LNCaP clone FGC (cell line): ENCODE data around the gene PRICKLE1.
A peak's percentile ranks its signal among the peaks of the same experiment; 100 is the strongest.

Experiments
- DNase-seq: peaks from one replicate; pipeline ENCODE4 v3.0.0-alpha.2; 2011; ENCODE audit warnings: low read depth
- H3K4me3 ChIP-seq: 2 replicates; pipeline ENCODE4 v1.5.1; 2011; ENCODE audit warnings: mild to moderate bottlenecking, low read depth, low read length, control low read depth
- TF ChIP-seq, protein P1 (sequence below): IDR thresholded peaks from 2 replicates; pipeline ENCODE4 v1.5.1; 2012; ENCODE audit warnings: mild to moderate bottlenecking; ENCODE audit not compliant: control insufficient read depth, insufficient read depth; ENCODE audit errors: extremely low read depth

Gene PRICKLE1

DNA sequence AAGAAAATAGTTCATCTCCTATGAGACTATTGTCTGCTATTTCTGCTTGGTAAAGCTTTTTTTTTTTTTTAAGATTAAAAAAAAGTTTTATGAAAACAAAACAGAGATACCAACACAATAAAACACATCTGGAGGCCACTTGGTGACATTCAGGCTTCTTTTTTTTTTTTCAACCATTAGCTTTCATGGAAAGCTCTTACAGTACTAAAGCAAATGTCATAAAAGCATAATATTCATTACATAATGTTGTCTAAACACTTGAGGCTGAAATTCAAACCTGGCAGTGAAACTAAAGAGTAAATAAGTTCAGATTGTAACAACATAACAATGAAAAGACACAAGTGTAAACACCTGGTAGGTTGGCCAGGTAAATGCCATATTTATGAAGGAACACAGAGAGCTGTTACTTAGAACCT is 14.7 kb downstream of the PRICKLE1 start:
- peak; percentile 96 for DNase-seq
- TF ChIP-seq, protein P1, sequence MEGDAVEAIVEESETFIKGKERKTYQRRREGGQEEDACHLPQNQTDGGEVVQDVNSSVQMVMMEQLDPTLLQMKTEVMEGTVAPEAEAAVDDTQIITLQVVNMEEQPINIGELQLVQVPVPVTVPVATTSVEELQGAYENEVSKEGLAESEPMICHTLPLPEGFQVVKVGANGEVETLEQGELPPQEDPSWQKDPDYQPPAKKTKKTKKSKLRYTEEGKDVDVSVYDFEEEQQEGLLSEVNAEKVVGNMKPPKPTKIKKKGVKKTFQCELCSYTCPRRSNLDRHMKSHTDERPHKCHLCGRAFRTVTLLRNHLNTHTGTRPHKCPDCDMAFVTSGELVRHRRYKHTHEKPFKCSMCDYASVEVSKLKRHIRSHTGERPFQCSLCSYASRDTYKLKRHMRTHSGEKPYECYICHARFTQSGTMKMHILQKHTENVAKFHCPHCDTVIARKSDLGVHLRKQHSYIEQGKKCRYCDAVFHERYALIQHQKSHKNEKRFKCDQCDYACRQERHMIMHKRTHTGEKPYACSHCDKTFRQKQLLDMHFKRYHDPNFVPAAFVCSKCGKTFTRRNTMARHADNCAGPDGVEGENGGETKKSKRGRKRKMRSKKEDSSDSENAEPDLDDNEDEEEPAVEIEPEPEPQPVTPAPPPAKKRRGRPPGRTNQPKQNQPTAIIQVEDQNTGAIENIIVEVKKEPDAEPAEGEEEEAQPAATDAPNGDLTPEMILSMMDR, result no peak
- H3K4me3 ChIP-seq, result no peak overlapping the region

DNA sequence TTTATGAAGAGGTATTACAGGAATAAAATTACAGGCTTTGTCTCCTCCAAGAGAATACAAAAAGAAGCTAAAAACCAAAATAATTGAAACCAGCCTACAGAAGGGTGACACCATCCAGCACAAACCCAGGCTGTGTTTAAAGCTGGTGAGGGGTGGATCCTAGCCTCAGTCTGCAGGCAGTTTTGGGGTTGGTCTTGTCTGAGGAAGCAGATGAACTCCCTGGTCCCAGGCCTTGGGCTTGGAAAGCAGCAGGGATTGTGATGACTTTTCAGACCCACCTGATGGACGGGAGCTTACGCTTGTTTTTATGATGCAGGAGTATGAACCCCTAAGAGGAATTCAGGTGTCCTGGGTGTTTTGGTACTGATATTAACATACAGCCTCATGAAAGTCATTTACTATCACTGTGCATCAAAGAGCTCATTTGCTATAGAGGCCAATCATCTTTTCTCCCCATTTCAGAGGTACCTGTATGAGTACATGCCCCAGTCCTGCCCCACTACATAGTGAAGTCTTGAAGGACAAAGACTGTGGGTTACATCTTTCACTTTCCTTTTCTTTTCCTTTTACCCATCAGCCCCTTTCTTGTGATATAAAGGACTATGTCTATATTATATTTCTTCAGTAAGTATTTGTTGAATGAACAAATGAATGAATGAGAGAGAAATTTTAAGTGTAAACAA is 18.1 kb downstream of the PRICKLE1 start:
- no peak for DNase-seq
- TF ChIP-seq, protein P1, result no peak
- no peak overlapping the region for H3K4me3 ChIP-seq

DNA sequence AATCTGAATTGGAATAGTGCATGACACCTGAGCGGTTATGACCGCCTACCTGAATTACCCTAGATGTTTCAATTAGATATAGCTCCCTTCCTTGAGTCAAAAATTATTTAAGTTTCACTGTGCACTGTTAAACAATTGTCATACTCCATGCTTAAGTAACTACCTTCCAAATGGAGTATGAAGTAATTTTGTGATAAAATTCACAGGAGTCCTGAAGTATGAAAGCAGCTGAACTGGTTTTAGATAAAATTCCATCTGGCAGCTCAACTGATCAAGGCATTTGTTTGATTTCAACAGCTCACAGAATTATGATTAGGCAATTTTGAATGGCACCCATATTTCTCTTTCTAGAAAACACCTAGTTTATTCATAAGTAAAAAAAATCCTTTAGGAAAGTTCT is 19.5 kb downstream of the PRICKLE1 start:
- TF ChIP-seq, protein P1, result no peak
- DNase-seq, result peak; percentile 27
- H3K4me3 ChIP-seq, result no peak overlapping the region

DNA sequence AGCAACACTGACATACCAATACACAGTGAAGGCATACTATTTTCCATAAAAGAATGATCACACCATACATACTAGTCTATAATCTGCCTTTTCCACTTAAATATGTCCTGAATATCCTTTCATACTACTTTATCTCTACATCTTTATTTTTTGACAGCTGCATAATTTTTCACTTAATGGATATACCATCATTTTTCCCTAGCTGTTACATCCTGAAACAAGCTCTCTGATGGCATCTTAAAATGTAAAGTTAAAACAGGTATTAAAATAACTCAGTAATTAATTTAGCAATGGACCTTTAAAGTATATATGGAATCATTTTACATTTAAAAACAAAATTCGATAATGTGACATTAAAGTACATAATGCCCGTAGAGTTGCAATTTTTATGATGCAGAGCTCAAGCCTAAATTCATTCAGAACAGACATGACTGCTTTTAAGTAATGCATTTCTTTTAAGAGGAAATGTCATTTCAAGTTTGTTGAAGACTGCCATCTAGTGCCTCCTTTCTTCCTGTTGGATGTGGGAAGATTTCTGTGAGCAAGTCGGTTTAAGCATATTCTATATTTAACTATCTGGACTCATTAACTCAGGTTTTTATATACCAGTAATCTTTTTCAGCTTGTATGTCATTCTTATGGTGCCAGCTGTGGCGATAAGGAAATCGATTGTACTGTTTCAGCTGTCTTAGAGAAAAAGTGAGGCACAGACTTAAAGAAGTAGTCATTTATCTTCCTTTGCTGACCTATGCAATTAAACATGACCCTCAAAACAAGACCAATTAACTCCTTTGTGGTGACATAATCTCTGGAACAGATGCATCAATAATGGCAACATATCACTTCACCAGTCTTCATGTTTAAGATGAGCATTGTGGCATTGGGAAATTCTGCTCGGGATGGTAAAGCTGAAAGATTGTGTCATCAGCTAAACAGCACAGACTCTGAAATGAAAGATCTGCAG is 20.3 kb downstream of the PRICKLE1 start:
- DNase-seq, result peak; percentile 48
- H3K4me3 ChIP-seq, result no peak overlapping the region
- TF ChIP-seq, protein P1, result peak; percentile 73

DNA sequence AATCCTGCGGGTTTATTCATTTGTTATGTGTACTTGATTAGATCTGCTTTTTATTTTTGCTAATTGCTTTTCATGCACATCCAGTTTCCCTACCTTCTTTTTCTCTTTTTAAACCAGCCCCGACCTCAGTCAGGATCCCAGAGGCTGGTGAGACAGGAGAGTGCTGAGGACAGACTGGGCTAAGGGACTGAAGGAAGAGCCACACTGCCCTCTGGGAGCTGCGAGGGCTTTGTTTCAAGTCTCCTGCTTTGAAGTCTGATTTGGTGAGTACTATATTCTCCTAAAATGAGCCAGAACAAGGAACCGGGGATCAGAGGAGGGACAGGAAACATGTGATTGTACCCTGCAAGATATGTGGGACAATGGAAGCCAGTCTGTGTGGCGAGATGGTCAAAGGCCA is 23.9 kb downstream of the PRICKLE1 start:
- DNase-seq, result no peak
- no peak overlapping the region for H3K4me3 ChIP-seq
- TF ChIP-seq, protein P1, result peak; percentile 8; the same call in 1 of the 2 replicates

DNA sequence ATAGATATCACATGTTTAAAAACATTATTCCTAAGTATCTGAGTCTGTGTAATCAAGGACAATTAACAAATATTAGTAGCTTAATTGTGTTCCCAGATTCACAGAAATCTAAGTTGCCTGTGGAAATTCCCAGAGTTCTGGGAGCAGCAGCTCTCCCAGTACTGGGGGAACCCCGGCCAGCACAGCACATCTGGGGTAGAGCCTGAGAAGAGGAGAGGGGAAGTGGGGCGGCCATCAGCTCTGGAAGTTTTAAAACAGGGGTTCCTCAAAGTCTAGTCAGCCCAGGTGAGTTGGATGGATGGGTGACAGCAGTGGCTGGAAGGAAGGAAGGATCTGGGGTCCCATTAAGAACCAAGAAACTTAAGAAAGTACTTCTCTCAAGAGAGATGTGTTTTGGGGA is 24.6 kb downstream of the PRICKLE1 start:
- TF ChIP-seq, protein P1, result no peak
- H3K4me3 ChIP-seq, result no peak overlapping the region
- DNase-seq, result no peak
